GM18526 (cell line): ENCODE measurements around the gene C10orf67.

Source experiments
- POLR2A ChIP-seq: IDR thresholded peaks from 3 replicates; pipeline ENCODE4 v1.6.1; 2011; ENCODE audit not compliant: insufficient read length; ENCODE audit errors: extremely low read depth

Gene C10orf67

GRCh38 chr10:23294638-23295247 lies 49.9 kb downstream of the C10orf67 start:
- TF ChIP-seq POLR2A = no peak

- TF ChIP-seq POLR2A = no peak
Observed at GRCh38 chr10:23293973-23294590, 50.5 kb downstream of the C10orf67 start.

GRCh38 chr10:23293145-23293724 lies 51.4 kb downstream of the C10orf67 start:
- no peak for TF ChIP-seq POLR2A

- no peak for TF ChIP-seq POLR2A
Observed at GRCh38 chr10:23291551-23292334, 52.9 kb downstream of the C10orf67 start.

GRCh38 chr10:23284674-23285335 lies 59.8 kb downstream of the C10orf67 start:
- TF ChIP-seq POLR2A = no peak

DNA sequence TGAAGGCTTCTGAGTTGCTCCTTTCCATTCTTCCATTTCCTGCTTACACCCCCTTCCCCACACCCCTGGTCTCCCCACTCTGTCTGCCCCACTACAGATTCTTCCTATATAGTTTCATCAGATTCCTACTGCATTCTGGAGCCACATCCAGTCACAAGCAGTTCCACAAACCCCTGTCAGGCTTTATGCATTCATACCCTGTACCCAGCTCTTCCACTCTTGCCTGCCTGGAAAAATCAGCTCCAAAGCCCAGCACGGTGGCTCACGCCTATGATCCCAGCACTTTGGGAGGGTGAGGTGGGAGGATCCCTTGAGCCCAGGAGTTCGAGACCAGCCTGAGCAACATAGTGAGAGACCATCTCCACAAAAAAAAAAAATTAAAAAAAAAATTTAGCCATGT lies 60.4 kb downstream of the C10orf67 start:
- no peak for TF ChIP-seq POLR2A

- TF ChIP-seq POLR2A = no peak
Observed at GRCh38 chr10:23283680-23284079, 60.9 kb downstream of the C10orf67 start.

DNA sequence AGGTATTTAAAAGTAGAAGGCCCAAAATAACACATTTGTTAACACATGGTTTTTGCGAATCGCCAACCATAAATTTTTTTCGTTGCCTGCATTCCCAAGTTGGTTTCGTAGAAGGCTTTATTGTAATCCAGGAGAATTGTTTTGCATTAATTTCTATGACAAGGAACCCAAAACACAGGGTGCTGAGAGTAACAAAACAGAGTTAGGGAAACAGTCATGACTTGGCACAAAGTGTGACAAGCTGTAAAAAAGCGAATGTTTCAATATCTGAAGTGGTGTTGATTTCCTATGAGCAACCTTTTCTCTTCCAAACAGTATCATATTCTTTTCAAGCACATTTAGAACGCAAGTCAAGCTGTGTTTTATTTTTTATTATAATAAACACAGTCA lies 63.6 kb downstream of the C10orf67 start:
- no peak for TF ChIP-seq POLR2A

GRCh38 chr10:23280419-23281043 lies 64.1 kb downstream of the C10orf67 start:
- no peak for TF ChIP-seq POLR2A

- no peak for TF ChIP-seq POLR2A
Observed at GRCh38 chr10:23275355-23275754, 69.2 kb downstream of the C10orf67 start.

GRCh38 chr10:23270531-23270930 lies 74.1 kb downstream of the C10orf67 start:
- no peak for TF ChIP-seq POLR2A

- TF ChIP-seq POLR2A = no peak
Observed at GRCh38 chr10:23263441-23264164, 81.0 kb downstream of the C10orf67 start.

DNA sequence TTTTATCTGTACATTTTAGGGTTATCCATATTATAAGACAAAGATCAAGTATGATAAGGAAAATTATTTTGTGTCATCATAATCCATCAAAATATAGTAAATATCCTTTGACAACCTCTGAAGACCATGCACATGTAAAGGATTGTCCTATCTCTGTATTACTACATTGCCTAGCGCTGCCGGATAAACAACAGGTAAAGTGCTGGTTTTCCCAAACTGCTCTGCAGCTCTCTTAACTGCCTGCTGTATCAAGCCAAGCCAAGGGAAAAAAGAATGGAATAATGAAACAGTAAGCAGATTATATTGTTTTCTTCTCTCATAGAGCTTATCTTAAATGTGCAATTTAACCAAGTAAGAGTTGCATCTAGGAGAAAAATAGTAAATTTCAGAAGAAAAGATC lies 81.7 kb downstream of the C10orf67 start:
- TF ChIP-seq POLR2A = no peak

DNA sequence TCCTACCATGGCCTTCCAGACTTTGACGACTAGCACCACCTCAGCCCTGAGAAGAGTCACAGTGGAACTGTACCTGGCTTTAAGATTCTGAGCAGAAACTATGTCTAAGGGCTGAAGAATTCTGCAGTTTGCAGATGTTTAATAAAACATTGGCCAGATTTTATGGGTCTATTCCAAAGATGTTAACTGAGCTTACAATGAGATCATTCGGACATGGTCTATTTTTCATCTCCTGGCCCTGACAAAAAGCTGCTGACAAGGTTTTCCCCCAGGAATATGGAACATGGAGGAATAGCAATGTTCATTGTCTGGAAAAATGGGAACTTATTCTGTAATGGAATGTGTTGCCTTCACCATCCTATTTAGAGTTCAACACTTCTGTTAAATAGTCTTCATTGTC lies 86.1 kb downstream of the C10orf67 start:
- no peak for TF ChIP-seq POLR2A
